Ovary (tissue), 3 donors: ENCODE results near the gene ECI1.

Experiments
- CTCF ChIP-seq, 3 donors: fragments of 450-650 bp in 2 of 3; fragments of 200-600 bp in 1 of 3; IDR thresholded peaks; one replicate each; pipeline versions ENCODE4 v1.5.1 to v1.8.0; 2016 to 2022; ENCODE audit warnings: antibody characterized with exemption in 3 of 3, mild to moderate bottlenecking in 1 of 3
- EP300 ChIP-seq: sonication (generic); formaldehyde crosslinking; IDR thresholded peaks from one replicate; pipeline ENCODE4 v1.6.1; 2017; ENCODE audit warnings: antibody characterized with exemption
- POLR2A ChIP-seq: fragments of 450-650 bp; IDR thresholded peaks from one replicate; pipeline ENCODE4 v1.6.1; 2017; ENCODE audit warnings: antibody characterized with exemption, mild to moderate bottlenecking, moderate library complexity
- donor health status: DM: no; HTN: no; CAD: no.

DNA sequence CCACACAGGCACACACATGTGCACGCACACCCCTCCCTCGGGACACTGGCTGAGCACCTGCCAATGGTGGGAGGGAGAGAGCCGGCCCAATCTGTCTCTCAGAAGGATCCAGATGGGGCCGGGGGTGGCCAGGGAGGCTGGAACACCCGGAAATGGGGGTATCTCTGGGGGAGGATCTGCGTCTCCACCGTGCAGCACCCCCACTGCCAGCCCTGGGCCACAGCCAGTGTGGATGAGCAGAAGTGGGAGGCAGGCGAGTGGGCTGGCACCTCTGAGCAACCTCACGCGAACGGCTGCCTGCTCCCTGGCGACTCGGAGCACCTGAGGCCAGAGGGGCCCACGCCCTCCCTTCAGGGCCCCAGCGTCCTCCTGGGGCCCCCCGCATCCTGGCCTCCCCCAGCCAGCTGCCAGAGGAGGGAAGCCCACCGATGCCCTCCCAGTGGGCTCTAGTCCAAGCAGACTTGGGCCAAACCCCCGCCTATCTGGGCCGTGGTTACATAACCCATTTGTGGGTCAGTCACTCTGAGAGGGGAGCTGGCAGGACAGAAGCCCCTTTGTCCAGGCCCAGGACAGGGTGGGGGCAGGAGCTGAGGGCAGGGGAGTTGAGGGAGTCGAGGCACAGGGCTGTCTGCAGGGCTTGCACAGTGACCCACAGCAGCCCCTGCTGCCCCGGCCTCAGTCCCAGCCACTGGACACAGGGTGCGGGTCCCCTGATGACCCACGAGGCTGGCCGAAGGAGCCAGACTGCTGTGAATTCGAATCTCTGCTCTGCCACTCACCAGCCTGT is 60.5 kb downstream of the ECI1 start:
- no peak for TF ChIP-seq CTCF (IDR thresholded peaks at IDR 0.05)
- TF ChIP-seq POLR2A, result no peak
- no peak for TF ChIP-seq EP300
